Measurements from ENCODE around the gene MUTYH. TPM values are rescaled to one million over a fixed set of nuclear protein-coding genes. Genes with fewer than 3 reads are reported as not detected.

Gene MUTYH
- polyA plus RNA-seq, 2 of the 4 experiments (the other 2 are of a cell fraction), result 9.0 to 12.4 TPM

DNA sequence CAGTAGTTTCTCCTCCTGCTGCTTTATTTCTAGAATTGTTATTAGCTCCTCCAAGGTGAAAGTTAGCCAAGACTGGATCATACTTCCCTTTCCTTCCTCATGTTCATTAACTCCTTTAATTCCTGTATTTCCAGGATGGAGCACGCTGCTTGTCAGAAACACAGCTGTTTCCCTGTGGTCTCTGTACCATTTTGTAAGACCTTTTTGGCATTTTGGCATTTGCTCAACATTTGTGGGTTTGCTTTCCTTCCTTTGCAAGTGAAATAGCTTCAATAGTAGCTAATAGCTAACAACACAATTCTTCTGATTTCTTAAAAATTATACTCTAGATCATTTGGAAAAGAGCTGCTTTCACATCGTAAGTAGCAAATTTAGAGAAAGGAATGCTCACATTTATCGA, 57.9 kb downstream of the MUTYH start (continued):
- TF ChIP-seq HMGXB4 (CRISPR knock-in tag; IDR thresholded peaks at IDR 0.05; ENCODE audit: borderline replicate concordance), result no peak
- no peak for TF ChIP-seq EP300 (IDR thresholded peaks at IDR 0.05)

Other genes starting within 250 kb of the MUTYH start
- gene ZSWIM5, start 133.8 kb downstream of the MUTYH start, polyA plus RNA-seq (2011; rRNA removed), result 1.3 and 2.0 TPM in 2 replicates
- 0.39 to 0.52 TPM (median 0.49 TPM) in 3 replicates for gene ZSWIM5, start 133.8 kb downstream of the MUTYH start, polyA plus RNA-seq (2017; fragmentation: RNase III; extraction: RNeasy Plus Mini Kit Qiagen cat#74134 plus additional on column Dnase treatment)
- gene HPDL, start 13.5 kb downstream of the MUTYH start, polyA plus RNA-seq (2011; rRNA removed), result 0.80 and 0.91 TPM in 2 replicates
- gene HPDL, start 13.5 kb downstream of the MUTYH start, polyA plus RNA-seq (2017; fragmentation: RNase III; extraction: RNeasy Plus Mini Kit Qiagen cat#74134 plus additional on column Dnase treatment), result 2.8 to 3.8 TPM (median 2.8 TPM) in 3 replicates
- 13.3 and 14.9 TPM in 2 replicates for gene TOE1, start 270 bp downstream of the MUTYH start, polyA plus RNA-seq (2011; rRNA removed)
- gene TOE1, start 270 bp downstream of the MUTYH start, polyA plus RNA-seq (2017; fragmentation: RNase III; extraction: RNeasy Plus Mini Kit Qiagen cat#74134 plus additional on column Dnase treatment), result 13.7 to 16.3 TPM (median 15.8 TPM) in 3 replicates
- gene TESK2, start 150.7 kb upstream of the MUTYH start, polyA plus RNA-seq (2011; rRNA removed), result 0.48 and 0.58 TPM in 2 replicates
- 0.22 to 0.28 TPM (median 0.26 TPM) in 3 replicates for gene TESK2, start 150.7 kb upstream of the MUTYH start, polyA plus RNA-seq (2017; fragmentation: RNase III; extraction: RNeasy Plus Mini Kit Qiagen cat#74134 plus additional on column Dnase treatment)
- gene CCDC163, start 159.6 kb upstream of the MUTYH start, polyA plus RNA-seq (2011; rRNA removed), result 4.0 and 5.3 TPM in 2 replicates
- 1.8 to 2.6 TPM (median 2.4 TPM) in 3 replicates for gene CCDC163, start 159.6 kb upstream of the MUTYH start, polyA plus RNA-seq (2017; fragmentation: RNase III; extraction: RNeasy Plus Mini Kit Qiagen cat#74134 plus additional on column Dnase treatment)
- 2.3 and 2.7 TPM in 2 replicates for gene MMACHC, start 159.9 kb upstream of the MUTYH start, polyA plus RNA-seq (2011; rRNA removed)
- gene MMACHC, start 159.9 kb upstream of the MUTYH start, polyA plus RNA-seq (2017; fragmentation: RNase III; extraction: RNeasy Plus Mini Kit Qiagen cat#74134 plus additional on column Dnase treatment), result 3.0 to 4.0 TPM (median 3.6 TPM) in 3 replicates
- gene PRDX1, start 181.4 kb upstream of the MUTYH start, polyA plus RNA-seq (2011; rRNA removed), result 2,329 and 2,391 TPM in 2 replicates
- 2,513 to 2,709 TPM (median 2,555 TPM) in 3 replicates for gene PRDX1, start 181.4 kb upstream of the MUTYH start, polyA plus RNA-seq (2017; fragmentation: RNase III; extraction: RNeasy Plus Mini Kit Qiagen cat#74134 plus additional on column Dnase treatment)
- 110 and 139 TPM in 2 replicates for gene AKR1A1, start 210.4 kb upstream of the MUTYH start, polyA plus RNA-seq (2011; rRNA removed)
- 77.3 to 92.8 TPM (median 89.0 TPM) in 3 replicates for gene AKR1A1, start 210.4 kb upstream of the MUTYH start, polyA plus RNA-seq (2017; fragmentation: RNase III; extraction: RNeasy Plus Mini Kit Qiagen cat#74134 plus additional on column Dnase treatment)
- gene NASP, start 243.6 kb upstream of the MUTYH start, polyA plus RNA-seq (2011; rRNA removed), result 101 and 139 TPM in 2 replicates
- 262 to 273 TPM (median 272 TPM) in 3 replicates for gene NASP, start 243.6 kb upstream of the MUTYH start, polyA plus RNA-seq (2017; fragmentation: RNase III; extraction: RNeasy Plus Mini Kit Qiagen cat#74134 plus additional on column Dnase treatment)

All from A549 (cell line).